Neural cell (in vitro differentiated cells): Measurements from ENCODE around the gene GANC. TPM values are rescaled to one million over a fixed set of nuclear protein-coding genes. Genes with fewer than 3 reads are reported as not detected.

ENCODE experiments used
- H2AFZ ChIP-seq: fragments of 200-600, 300-800 bp; sonication (generic), shearing (Covaris generic); 2 replicates; pipeline ENCODE4 v1.6.0; 2014; ENCODE audit warnings: low read depth, mild to moderate bottlenecking, antibody characterized with exemption, low read length, moderate library complexity
- H3F3A ChIP-seq: fragments of 200-600 bp; shearing (Covaris generic); 2 replicates; pipeline ENCODE4 v1.6.1; 2016; ENCODE audit warnings: mild to moderate bottlenecking, moderate library complexity, mixed read lengths, antibody characterized with exemption, low read length; ENCODE audit not compliant: insufficient read depth, poor library complexity, severe bottlenecking
- H3K27ac ChIP-seq: fragments of 200-600, 300-800 bp; sonication (generic), shearing (Covaris generic); 2 replicates; pipeline ENCODE4 v1.5.1; 2014; ENCODE audit warnings: mild to moderate bottlenecking, low read length, moderate library complexity
- H3K27me3 ChIP-seq: fragments of 300-800, 200-600 bp; sonication (generic), shearing (Covaris generic); 2 replicates; pipeline ENCODE4 v1.6.0; 2014; ENCODE audit warnings: mild to moderate bottlenecking, low read depth, low read length, moderate library complexity; ENCODE audit not compliant: insufficient read depth
- H3K36me3 ChIP-seq: fragments of 300-800, 200-600 bp; sonication (generic), shearing (Covaris generic); 2 replicates; pipeline ENCODE4 v1.5.1; 2014; ENCODE audit warnings: mild to moderate bottlenecking, antibody characterized with exemption, low read length, moderate library complexity; ENCODE audit not compliant: insufficient read depth
- H3K4me2 ChIP-seq: fragments of 300-800, 200-600 bp; sonication (generic), shearing (Covaris generic); 2 replicates; pipeline ENCODE4 v1.6.0; 2014; ENCODE audit warnings: mild to moderate bottlenecking, low read length
- H3K4me3 ChIP-seq: fragments of 300-800, 200-600 bp; sonication (generic), shearing (Covaris generic); 2 replicates; pipeline ENCODE4 v1.5.1; 2014; ENCODE audit warnings: mild to moderate bottlenecking, low read length, moderate library complexity
- H3K79me2 ChIP-seq: fragments of 200-600 bp; shearing (Covaris generic); replicated peaks from 2 replicates; pipeline ENCODE4 v1.6.0; 2014; ENCODE audit warnings: mild to moderate bottlenecking, low read length, moderate library complexity; ENCODE audit not compliant: insufficient read depth
- H3K9ac ChIP-seq: fragments of 300-800, 200-600 bp; sonication (generic), shearing (Covaris generic); 2 replicates; pipeline ENCODE4 v1.6.1; 2016; ENCODE audit warnings: mild to moderate bottlenecking, low read length, mixed read lengths
- H3K9me2 ChIP-seq: fragments of 200-600 bp; shearing (Covaris generic); 2 replicates; pipeline ENCODE4 v1.6.1; 2016; ENCODE audit warnings: mild to moderate bottlenecking, low read length, mixed read lengths; ENCODE audit not compliant: insufficient read depth
- H3K9me3 ChIP-seq: fragments of 200-600, 300-800 bp; sonication (generic), shearing (Covaris generic); 2 replicates; pipeline ENCODE4 v1.6.1; 2016; ENCODE audit warnings: mild to moderate bottlenecking, mixed run types, low read length, moderate library complexity, mixed read lengths
- H4K20me1 ChIP-seq: fragments of 200-600 bp; shearing (Covaris generic); 2 replicates; pipeline ENCODE4 v1.6.1; 2016; ENCODE audit warnings: mild to moderate bottlenecking, mixed run types; ENCODE audit not compliant: insufficient read depth
- EP300 ChIP-seq: fragments of 450-650 bp; conservative IDR thresholded peaks from 2 replicates; pipeline ENCODE4 v1.6.1; 2014; ENCODE audit warnings: antibody characterized with exemption, mild to moderate bottlenecking, moderate library complexity; ENCODE audit not compliant: poor library complexity, severe bottlenecking
- EZH2 ChIP-seq: fragments of 200-600, 300-800 bp; shearing (Covaris generic), sonication (generic); IDR thresholded peaks from 2 replicates; pipeline ENCODE4 v1.6.1; 2014; ENCODE audit warnings: antibody characterized with exemption, low read length, borderline replicate concordance, mild to moderate bottlenecking; ENCODE audit not compliant: insufficient read depth, poor library complexity, severe bottlenecking
- MXI1 ChIP-seq: fragments of 450-650 bp; conservative IDR thresholded peaks from 2 replicates; pipeline ENCODE4 v1.6.1; 2014; ENCODE audit warnings: antibody characterized with exemption, mild to moderate bottlenecking; ENCODE audit not compliant: poor library complexity, severe bottlenecking
- POLR2AphosphoS5 ChIP-seq: IDR thresholded peaks from 2 replicates; pipeline ENCODE4 v1.6.1; 2012
- RAD21 ChIP-seq: fragments of 450-650 bp; conservative IDR thresholded peaks from 2 replicates; pipeline ENCODE4 v1.6.1; 2014; ENCODE audit warnings: antibody characterized with exemption, mild to moderate bottlenecking, moderate library complexity
- SMC3 ChIP-seq: fragments of 450-650 bp; conservative IDR thresholded peaks from 2 replicates; pipeline ENCODE4 v1.6.1; 2014; ENCODE audit warnings: antibody characterized with exemption, mild to moderate bottlenecking, moderate library complexity; ENCODE audit not compliant: poor library complexity
- TAF1 ChIP-seq: IDR thresholded peaks from 2 replicates; pipeline ENCODE4 v1.6.1; 2012; ENCODE audit warnings: low read depth
- polyA plus RNA-seq: library from polyadenylated mRNA; depleted of rRNA; stranded (reverse); fragments of >200 nt; gene quantifications from 2 replicates; pipeline ENCODE4 v1.2.3, GENCODE V29; 2014
- TF ChIP-seq, protein P1 (sequence below): fragments of 450-650 bp; IDR thresholded peaks from 2 replicates; pipeline ENCODE4 v1.5.1; 2014; ENCODE audit warnings: antibody characterized with exemption, mild to moderate bottlenecking, moderate library complexity; ENCODE audit not compliant: poor library complexity, severe bottlenecking
- TF ChIP-seq, protein P2 (sequence below): IDR thresholded peaks from 2 replicates; pipeline ENCODE4 v1.6.1; 2012; ENCODE audit warnings: borderline replicate concordance

The GANC gene
- polyA plus RNA-seq, 1 donor from 2014 or later, result 6.0 TPM

DNA sequence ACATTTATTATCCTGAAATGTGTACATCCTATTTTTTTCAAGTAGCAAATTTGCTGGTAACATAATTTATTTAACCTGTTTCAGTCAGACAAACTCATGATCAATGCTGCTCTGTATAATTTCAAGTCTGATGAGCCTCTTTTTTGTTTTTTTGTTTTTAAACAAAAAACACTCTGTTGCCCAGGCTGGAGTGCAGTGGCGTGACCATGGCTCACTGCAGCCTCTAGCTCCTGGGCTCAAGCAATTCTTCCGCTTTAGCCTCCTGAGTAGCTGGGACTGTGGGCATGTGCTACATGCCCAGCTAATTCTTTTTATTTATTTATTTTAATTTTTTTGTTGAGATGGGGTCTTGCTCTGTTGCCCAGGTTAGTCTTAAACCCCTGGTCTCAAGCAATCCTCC, 46.2 kb downstream of the GANC start:
- TF ChIP-seq SMC3 (no peak), RAD21 (no peak), POLR2AphosphoS5 (no peak), TAF1 (no peak), EP300 (no peak), MXI1 (no peak), EZH2 (no peak)
- TF ChIP-seq, protein P1, sequence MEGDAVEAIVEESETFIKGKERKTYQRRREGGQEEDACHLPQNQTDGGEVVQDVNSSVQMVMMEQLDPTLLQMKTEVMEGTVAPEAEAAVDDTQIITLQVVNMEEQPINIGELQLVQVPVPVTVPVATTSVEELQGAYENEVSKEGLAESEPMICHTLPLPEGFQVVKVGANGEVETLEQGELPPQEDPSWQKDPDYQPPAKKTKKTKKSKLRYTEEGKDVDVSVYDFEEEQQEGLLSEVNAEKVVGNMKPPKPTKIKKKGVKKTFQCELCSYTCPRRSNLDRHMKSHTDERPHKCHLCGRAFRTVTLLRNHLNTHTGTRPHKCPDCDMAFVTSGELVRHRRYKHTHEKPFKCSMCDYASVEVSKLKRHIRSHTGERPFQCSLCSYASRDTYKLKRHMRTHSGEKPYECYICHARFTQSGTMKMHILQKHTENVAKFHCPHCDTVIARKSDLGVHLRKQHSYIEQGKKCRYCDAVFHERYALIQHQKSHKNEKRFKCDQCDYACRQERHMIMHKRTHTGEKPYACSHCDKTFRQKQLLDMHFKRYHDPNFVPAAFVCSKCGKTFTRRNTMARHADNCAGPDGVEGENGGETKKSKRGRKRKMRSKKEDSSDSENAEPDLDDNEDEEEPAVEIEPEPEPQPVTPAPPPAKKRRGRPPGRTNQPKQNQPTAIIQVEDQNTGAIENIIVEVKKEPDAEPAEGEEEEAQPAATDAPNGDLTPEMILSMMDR, result no peak
- TF ChIP-seq, protein P2, sequence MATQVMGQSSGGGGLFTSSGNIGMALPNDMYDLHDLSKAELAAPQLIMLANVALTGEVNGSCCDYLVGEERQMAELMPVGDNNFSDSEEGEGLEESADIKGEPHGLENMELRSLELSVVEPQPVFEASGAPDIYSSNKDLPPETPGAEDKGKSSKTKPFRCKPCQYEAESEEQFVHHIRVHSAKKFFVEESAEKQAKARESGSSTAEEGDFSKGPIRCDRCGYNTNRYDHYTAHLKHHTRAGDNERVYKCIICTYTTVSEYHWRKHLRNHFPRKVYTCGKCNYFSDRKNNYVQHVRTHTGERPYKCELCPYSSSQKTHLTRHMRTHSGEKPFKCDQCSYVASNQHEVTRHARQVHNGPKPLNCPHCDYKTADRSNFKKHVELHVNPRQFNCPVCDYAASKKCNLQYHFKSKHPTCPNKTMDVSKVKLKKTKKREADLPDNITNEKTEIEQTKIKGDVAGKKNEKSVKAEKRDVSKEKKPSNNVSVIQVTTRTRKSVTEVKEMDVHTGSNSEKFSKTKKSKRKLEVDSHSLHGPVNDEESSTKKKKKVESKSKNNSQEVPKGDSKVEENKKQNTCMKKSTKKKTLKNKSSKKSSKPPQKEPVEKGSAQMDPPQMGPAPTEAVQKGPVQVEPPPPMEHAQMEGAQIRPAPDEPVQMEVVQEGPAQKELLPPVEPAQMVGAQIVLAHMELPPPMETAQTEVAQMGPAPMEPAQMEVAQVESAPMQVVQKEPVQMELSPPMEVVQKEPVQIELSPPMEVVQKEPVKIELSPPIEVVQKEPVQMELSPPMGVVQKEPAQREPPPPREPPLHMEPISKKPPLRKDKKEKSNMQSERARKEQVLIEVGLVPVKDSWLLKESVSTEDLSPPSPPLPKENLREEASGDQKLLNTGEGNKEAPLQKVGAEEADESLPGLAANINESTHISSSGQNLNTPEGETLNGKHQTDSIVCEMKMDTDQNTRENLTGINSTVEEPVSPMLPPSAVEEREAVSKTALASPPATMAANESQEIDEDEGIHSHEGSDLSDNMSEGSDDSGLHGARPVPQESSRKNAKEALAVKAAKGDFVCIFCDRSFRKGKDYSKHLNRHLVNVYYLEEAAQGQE, result no peak
- no peak overlapping the region for H3K9ac ChIP-seq

DNA sequence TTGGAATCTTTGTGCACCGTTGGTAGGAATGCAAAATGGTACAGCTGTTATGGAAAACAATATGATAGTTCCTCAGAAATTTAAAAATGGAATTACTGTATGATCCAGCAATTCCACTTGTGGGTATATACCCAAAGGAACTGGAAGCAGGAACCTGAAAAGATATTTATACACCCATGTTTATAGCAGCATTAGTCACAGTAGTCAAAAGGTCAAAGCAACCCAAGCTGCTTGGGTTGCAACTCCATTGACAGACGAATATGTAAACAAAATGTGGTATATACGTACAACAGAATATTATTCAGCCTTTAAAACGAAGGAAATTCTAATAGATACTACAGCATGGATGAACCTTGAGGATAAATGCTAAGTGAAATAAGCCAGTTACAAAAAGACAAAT, 51.3 kb downstream of the GANC start:
- no peak overlapping the region for H3K9ac ChIP-seq
- H3K79me2 ChIP-seq, result no peaks in the 10 kb centered on the region
- no peaks in the 10 kb centered on the region for H4K20me1 ChIP-seq
- H3K36me3 ChIP-seq, result no peaks in the 10 kb centered on the region
- no peaks in the 10 kb centered on the region for H3F3A ChIP-seq
- no peaks in the 10 kb centered on the region for H3K9me2 ChIP-seq
- no peaks in the 10 kb centered on the region for H3K9me3 ChIP-seq
- no peaks in the 10 kb centered on the region for H3K27me3 ChIP-seq
- H3K4me2 ChIP-seq, result no peak overlapping the region
- TF ChIP-seq SMC3 (no peak), POLR2AphosphoS5 (no peak), MXI1 (no peak), EP300 (no peak), TAF1 (no peak), EZH2 (no peak), RAD21 (no peak)
- TF ChIP-seq, protein P1, result no peak
- TF ChIP-seq, protein P2, result no peak
- H3K4me3 ChIP-seq, result no peak overlapping the region
- no peak overlapping the region for H3K27ac ChIP-seq
- H2AFZ ChIP-seq, result no peak overlapping the region

More for the DNA sequence above, 46.2 kb downstream of the GANC start:
- no peaks in the 10 kb centered on the region for H3K79me2 ChIP-seq
- no peak overlapping the region for H3K4me2 ChIP-seq
- H3K27ac ChIP-seq, result no peak overlapping the region
- no peaks in the 10 kb centered on the region for H4K20me1 ChIP-seq
- no peaks in the 10 kb centered on the region for H3K9me2 ChIP-seq
- no peaks in the 10 kb centered on the region for H3K9me3 ChIP-seq
- no peaks in the 10 kb centered on the region for H3K27me3 ChIP-seq
- no peaks in the 10 kb centered on the region for H3F3A ChIP-seq
- no peak overlapping the region for H3K4me3 ChIP-seq
- H3K36me3 ChIP-seq, result no peaks in the 10 kb centered on the region
- no peak overlapping the region for H2AFZ ChIP-seq
